ENCODE measurements around the gene LGALS7.
"Not testable (repeated sequence)": the region's sequence is repeated elsewhere in the genome, so short reads cannot be mapped to it uniquely, and the experiment has no call there.

Gene LGALS7

GRCh38 chr19:38770949-38771275 lies 2.4 kb downstream of the LGALS7 start:
- DNase-seq (ENCODE audit: low read depth) = not testable (repeated sequence)

GRCh38 chr19:38770228-38770948 lies 2.9 kb downstream of the LGALS7 start:
- DNase-seq (ENCODE audit: low read depth) = not testable (repeated sequence)

GRCh38 chr19:38769635-38770211 lies 3.6 kb downstream of the LGALS7 start:
- peak; percentile 11 for DNase-seq (ENCODE audit: low read depth)

- no peak for DNase-seq (ENCODE audit: low read depth)
These were observed 6.9 kb downstream of the LGALS7 start for GRCh38 chr19:38766276-38767047.

- DNase-seq (ENCODE audit: low read depth) = no peak
These were observed 8.1 kb downstream of the LGALS7 start for GRCh38 chr19:38765214-38765613.

- DNase-seq (ENCODE audit: low read depth) = no peak
These were observed 9.5 kb downstream of the LGALS7 start for GRCh38 chr19:38763795-38764220.

GRCh38 chr19:38761884-38762389 lies 11.4 kb downstream of the LGALS7 start:
- not testable (repeated sequence) for DNase-seq (ENCODE audit: low read depth)

GRCh38 chr19:38760805-38761517 lies 12.4 kb downstream of the LGALS7 start:
- DNase-seq (ENCODE audit: low read depth) = not testable (repeated sequence)

GRCh38 chr19:38759590-38760003 lies 13.7 kb downstream of the LGALS7 start:
- DNase-seq (ENCODE audit: low read depth) = no peak

- DNase-seq (ENCODE audit: low read depth) = not testable (repeated sequence)
These were observed 19.1 kb downstream of the LGALS7 start for GRCh38 chr19:38754196-38754595.

- DNase-seq (ENCODE audit: low read depth) = not testable (repeated sequence)
These were observed 19.5 kb downstream of the LGALS7 start for GRCh38 chr19:38753783-38754182.

GRCh38 chr19:38745316-38745715 lies 28.0 kb downstream of the LGALS7 start:
- no peak for DNase-seq (ENCODE audit: low read depth)

GRCh38 chr19:38744874-38745273 lies 28.4 kb downstream of the LGALS7 start:
- no peak for DNase-seq (ENCODE audit: low read depth)

GRCh38 chr19:38744298-38744681 lies 29.0 kb downstream of the LGALS7 start, which contains the start of gene CAPN12:
TSS of gene CAPN12 (minus strand) at chr19:38744474. CDS start at chr19:38744165, 309 bp downstream.
- no peak for DNase-seq (ENCODE audit: low read depth)

GRCh38 chr19:38743394-38744297 lies 29.7 kb downstream of the LGALS7 start:
- DNase-seq (ENCODE audit: low read depth) = no peak

GRCh38 chr19:38742906-38743305 lies 30.4 kb downstream of the LGALS7 start:
- DNase-seq (ENCODE audit: low read depth) = no peak

GRCh38 chr19:38742296-38742695 lies 31.0 kb downstream of the LGALS7 start:
- no peak for DNase-seq (ENCODE audit: low read depth)

GRCh38 chr19:38741670-38742069 lies 31.6 kb downstream of the LGALS7 start:
- no peak for DNase-seq (ENCODE audit: low read depth)

GRCh38 chr19:38740932-38741331 lies 32.4 kb downstream of the LGALS7 start:
- DNase-seq (ENCODE audit: low read depth) = no peak

GRCh38 chr19:38740257-38740592 lies 33.1 kb downstream of the LGALS7 start:
- no peak for DNase-seq (ENCODE audit: low read depth)
